Keratinocyte (primary cell): Measurements from ENCODE around the gene RERE.

Source experiments
- CTCF ChIP-seq, 3 experiments: IDR thresholded peaks in 1 of 3; conservative IDR thresholded peaks in 1 of 3; optimal IDR thresholded peaks in 1 of 3; 2 replicates in 2 of 3; 3 replicates in 1 of 3; pipeline versions ENCODE3 to v1.5.1; 2011; ENCODE audit warnings: low read length in 3 of 3, mild to moderate bottlenecking in 3 of 3, moderate library complexity in 2 of 3, control low read depth in 1 of 3, inconsistent platforms in 1 of 3; ENCODE audit not compliant: insufficient read depth in 2 of 3; ENCODE audit errors: extremely low read depth in 1 of 3
- EZH2 ChIP-seq: IDR thresholded peaks from one replicate; pipeline ENCODE4 v1.6.1; 2012; ENCODE audit warnings: inconsistent platforms, mild to moderate bottlenecking, low read length, moderate library complexity

DNA sequence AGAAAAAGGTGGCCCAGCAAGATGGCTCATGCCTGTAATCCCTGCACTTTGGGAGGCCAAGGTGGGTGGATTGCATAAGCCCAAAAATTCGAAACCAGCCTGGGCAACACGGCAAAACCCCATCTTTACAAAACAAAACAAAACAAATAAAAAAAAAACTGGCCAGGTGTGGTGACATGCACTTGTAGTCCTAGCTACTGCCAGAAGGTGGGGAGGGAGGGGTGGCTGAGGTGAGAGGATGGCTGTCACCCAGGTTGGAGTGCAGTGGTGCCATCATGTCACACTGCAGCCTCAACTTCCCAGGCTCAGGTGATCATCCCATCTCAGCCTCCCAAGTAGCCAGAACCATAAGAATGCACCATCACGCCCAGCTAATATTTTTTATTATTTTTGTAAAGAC lies 22.8 kb downstream of the RERE start:
- peak in 1 of 3 experiments; percentile 5 for TF ChIP-seq CTCF (optimal IDR thresholded peaks at IDR 0.05 in 1 of 3, IDR thresholded peaks at IDR 0.05 in 1 of 3, conservative IDR thresholded peaks at IDR 0.05 in 1 of 3; ENCODE audit: extremely low read depth in 1 of 3, insufficient read depth in 2 of 3, low read length in 3 of 3)
- no peak for TF ChIP-seq EZH2
